Pulmonary artery endothelial cell (primary cell): ENCODE results near the gene FRMD4B. TPM values are rescaled to one million over a fixed set of nuclear protein-coding genes. Genes with fewer than 3 reads are reported as not detected.
A peak's percentile ranks its signal among the peaks of the same experiment; 100 is the strongest.

ENCODE experiments used
- DNase-seq: peaks from one replicate; pipeline ENCODE4 v3.0.0-alpha.2; 2011; ENCODE audit warnings: low read depth, low spot score
- total RNA-seq: library from RNA; depleted of rRNA; stranded (reverse); fragments of >200 nt; gene quantifications from 2 replicates; pipeline ENCODE4 v1.2.3, GENCODE V29; 2014

Gene FRMD4B
- total RNA-seq, 1 donor from 2014 or later: 96.7 TPM

GRCh38 chr3:69364354-69364753, 21.5 kb downstream of the FRMD4B start:
- DNase-seq: no peak

DNA sequence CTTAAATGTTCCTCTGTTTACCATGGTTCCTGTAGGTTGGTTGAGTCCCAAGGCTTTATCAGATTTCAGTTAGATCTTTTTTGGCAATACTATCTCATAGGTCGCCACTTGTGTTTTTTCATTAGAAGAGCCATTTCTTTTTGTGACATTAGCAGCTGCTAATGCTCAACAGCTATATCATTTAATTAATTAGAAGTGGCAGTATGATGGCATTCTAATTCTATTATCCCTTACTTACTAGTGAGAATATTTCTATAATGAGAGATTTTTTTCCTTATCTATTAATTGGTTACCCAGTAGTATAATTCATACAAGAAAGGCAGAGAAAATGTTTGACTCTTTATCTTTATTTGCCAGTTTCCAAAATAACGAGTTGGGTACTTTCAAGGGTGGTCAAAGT, 25.2 kb downstream of the FRMD4B start:
- no peak for DNase-seq

DNA sequence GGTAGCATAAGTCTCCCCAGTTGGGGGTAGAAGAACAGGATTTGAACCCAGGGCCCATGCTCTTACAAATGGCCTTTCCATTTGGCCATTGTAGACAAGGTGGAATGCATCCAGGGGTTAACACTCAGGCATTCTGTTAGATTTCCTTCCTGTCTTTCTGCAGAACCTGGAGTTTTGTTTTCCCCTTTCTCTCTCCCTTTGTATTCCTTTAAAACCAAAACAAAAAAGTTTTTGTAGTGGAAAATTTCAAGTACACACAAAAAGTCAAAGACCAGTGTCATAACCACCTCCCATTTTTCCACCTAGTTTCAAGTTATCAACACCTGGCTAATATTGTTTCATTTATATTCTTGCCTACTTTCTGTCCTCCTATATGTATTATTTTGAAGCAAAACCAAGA, 26.0 kb downstream of the FRMD4B start:
- DNase-seq: peak; percentile 36

- DNase-seq: no peak
Measured at GRCh38 chr3:69359339-69359893, 26.5 kb downstream of the FRMD4B start.

DNA sequence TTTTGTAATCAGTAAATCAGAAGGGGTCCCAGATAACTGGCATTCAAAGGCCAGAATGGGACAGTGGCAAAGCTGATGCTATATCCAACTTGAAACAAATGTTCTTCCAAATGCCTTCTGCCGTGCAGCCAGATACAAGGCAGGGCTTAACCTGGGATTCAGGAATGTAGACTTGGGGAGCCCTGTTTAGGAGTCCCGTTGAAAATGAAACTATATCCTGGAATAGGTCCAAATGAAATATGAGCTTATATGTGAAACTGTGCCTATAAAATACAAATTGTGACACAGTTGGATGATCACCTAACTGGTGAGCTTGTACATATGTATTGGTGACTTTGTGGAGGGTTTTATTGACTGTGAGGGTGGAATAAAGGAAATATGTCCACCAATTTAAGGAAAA, 28.7 kb downstream of the FRMD4B start:
- DNase-seq: no peak

GRCh38 chr3:69354948-69355347, 30.9 kb downstream of the FRMD4B start:
- DNase-seq: no peak

GRCh38 chr3:69353503-69353902, 32.4 kb downstream of the FRMD4B start:
- DNase-seq: peak; percentile 92

DNA sequence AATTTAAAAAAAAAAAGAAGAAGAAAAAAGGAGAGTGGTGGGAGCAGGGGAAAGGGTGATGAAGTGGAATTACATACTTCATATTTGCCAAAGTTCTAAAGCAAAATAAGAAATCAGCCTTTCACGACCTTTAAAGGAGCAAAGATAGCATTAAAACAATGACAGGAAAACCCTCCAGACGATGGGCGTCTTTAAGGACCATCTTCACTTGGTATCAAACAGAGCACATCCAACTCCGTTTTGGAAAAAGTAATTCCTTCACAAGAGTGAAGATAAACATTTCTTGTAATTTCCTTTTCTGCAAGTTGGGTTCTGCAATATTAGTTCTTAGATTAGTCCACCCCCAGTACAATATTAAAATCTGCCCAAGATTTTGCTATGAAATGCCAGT, 32.8 kb downstream of the FRMD4B start:
- no peak for DNase-seq

DNA sequence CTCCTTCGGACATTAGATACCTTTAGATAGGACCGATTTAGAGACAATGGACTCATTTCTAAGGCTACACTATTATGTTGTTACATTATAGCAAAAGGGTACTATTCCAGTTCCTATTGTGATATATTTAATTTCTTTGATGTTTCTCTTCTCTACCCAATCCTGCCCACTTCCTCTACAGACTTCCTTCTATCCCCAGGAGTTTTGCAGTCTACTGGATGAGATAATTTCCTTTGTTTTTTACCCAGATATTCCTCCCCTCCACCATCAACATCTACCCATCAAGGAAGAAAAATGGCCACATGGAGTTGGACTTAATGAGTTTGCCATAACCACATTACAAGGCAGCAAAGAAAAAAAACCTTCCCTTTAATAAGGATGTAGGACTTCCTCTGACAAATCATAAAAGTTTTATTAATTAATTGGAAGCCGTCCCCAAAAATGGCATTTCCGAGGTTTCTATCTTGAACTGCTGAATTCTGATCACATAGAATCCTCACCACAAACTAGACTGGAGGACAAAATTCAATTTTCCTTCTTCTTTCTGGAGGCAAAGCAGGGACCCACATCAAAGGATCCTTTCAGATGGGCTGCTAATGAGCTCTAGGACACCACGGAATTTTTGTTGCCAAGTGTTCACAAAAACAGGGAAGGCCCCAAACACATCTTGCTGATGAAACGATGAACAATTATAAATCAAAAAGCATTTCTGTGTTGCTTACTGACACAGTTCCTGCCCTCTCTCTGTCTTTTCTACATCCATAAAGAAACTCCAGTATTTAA, 33.4 kb downstream of the FRMD4B start:
- peak; percentile 53 for DNase-seq

DNA sequence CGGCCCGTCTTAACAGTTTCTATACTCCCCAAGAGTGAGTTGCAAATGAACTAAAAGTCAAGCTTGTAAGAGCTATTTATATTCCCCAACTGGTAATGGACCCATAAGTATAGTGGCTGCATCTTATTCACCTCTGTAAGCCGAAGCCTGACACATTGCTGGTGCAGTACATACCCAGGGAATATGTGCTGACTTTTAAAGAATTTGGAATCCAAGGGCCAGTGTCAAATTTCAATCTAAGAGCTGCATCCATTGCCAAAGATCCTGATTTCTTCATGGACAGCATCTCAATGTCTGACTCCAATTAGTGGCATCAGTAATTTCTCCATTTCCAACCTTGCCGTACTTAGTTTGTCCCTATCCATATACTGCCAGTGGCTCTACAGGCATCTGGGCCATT, 42.0 kb downstream of the FRMD4B start:
- no peak for DNase-seq

- no peak for DNase-seq
Measured at GRCh38 chr3:69342074-69342473, 43.8 kb downstream of the FRMD4B start.

DNA sequence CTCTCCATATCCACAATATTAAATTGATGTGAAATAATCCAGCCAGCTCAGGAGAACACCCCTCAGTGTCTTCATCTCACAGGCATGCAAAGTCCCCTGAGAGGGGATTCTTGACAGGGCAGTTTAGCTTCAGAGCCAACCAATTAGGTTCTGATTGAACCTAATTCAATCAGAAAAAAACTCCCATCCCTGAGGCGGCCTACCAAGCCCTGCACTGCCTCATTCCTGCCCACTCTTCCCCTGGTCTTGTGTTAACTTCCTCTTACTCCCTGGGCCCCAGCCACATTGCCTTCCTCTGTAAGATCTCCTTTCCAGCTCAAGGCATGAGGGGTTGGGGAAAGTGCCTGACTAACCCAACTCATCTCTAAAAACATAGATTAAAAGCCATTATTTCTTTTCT, 46.1 kb downstream of the FRMD4B start:
- no peak for DNase-seq

- no peak for DNase-seq
Measured at GRCh38 chr3:69338911-69339310, 47.0 kb downstream of the FRMD4B start.

DNA sequence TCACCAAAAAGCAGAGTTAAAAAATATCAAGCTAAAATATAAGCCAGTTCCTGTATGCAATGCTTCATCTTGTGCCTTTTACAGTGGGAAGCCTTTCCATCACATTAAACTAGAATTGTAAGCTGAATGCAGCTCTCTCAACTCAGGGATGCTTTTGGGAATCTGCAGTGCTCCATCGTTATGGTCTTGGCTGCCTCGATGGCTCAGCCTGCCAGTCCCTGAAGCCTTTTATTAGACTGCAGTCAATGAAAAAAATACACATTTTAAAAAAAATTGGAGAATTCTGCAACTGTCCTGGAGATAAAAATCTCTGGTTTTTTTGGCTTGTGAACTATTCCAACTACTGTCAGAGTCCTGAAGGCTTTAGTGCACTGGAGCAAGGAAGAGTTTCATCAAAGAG, 53.0 kb downstream of the FRMD4B start:
- no peak for DNase-seq

DNA sequence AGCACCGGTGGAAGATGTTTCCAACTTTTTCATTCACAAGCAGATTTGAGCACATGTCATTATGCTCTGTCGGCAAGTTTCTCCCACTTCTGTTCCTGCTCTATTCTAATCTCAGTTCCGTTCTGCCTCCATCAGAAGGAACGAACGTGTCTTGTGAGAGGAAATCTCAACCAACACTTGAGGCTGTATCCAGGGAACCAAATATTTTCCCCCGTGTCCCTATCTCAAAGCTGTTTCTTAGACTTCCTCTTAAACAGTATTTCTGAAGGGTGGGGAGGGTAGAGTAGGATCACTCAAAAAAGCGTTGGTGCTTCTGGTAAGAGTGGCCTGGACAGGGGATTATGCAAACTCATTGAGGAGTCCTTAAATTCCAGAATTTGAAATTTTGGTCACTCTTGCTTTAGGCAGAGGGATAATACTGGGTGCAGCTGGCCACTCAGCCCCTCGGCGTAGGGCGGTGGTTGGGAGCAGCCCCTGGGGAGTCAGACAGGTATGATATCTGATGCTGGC, 54.9 kb downstream of the FRMD4B start:
- DNase-seq: peak; percentile 70

GRCh38 chr3:69329892-69330291, 56.0 kb downstream of the FRMD4B start:
- no peak for DNase-seq

DNA sequence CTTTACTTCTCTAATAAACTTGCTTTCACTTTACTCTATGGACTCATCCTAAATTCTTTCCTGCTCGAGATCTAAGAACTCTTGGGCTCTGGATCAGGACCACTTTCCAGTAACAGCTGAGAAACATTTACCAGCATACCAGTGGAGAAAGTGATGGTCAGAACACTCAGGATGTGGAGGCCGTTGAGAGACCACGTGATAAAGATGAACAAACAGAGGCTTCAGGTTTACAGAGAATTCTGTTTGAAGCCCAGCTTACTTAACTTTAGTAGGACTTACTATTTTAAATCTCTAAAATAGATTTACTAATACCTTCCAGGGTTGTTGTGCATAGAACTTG, 57.0 kb downstream of the FRMD4B start:
- DNase-seq: no peak

DNA sequence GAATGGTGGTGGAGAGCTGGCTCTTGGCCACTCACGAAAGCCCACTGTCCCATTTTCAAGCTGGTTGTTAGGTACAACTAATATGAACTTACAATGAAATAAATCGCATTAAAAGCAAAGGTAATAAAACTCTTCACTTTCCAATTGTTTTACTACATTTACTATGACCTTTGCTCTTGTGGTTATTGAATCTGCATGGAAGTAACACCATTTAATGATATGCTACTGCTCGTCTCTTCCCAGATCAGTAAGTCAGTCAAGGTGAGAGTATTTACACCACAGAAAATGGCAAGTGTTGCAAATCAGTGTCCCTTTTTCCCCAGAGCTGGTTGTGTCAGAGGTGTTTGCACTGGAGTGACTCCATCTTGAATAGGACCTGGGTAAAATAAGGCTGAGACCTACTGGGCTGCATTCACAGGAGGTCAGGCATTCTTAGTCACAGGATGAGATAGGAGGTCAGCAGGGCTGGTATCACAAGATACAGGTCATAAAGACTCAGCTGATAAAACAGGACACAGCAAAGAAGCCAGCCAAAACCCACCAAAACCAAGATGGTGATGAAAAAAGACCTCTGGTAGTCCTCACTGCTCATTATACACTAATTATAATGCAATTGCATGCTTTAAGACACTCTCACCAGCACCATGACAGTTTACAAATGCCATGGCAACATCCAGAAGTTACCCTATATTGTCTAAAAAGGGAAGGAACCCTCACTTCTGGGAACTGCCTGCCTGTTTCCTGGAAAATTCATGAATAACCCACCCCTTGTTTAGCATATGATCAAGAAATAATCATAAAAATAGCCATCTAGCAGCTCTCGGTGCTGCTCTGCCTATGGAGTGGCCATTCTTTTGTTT, 57.6 kb downstream of the FRMD4B start:
- DNase-seq: no peak

DNA sequence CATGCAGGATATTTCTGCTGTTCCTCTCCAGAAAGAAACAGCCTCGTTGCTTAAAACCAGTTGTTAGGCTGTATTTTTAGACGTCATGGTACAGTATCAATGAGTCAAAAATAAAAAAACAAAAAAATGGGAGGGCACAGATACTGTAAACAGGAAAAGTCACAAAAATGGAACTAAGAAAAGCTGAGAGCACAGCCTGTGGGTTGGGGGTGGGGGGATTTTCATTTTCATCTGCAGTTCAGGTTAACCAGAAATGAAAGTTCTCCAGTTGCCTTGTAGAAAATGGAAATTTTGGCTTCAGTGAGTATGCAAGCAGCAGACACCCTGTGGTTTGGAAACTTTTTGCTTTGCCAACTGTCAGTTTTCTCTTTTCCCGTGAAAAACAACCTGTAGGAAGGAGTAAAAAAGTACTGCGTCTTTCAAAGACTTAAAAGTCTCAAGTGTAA, 59.0 kb downstream of the FRMD4B start:
- DNase-seq: no peak

- DNase-seq: no peak
Measured at GRCh38 chr3:69325151-69325550, 60.7 kb downstream of the FRMD4B start.

DNA sequence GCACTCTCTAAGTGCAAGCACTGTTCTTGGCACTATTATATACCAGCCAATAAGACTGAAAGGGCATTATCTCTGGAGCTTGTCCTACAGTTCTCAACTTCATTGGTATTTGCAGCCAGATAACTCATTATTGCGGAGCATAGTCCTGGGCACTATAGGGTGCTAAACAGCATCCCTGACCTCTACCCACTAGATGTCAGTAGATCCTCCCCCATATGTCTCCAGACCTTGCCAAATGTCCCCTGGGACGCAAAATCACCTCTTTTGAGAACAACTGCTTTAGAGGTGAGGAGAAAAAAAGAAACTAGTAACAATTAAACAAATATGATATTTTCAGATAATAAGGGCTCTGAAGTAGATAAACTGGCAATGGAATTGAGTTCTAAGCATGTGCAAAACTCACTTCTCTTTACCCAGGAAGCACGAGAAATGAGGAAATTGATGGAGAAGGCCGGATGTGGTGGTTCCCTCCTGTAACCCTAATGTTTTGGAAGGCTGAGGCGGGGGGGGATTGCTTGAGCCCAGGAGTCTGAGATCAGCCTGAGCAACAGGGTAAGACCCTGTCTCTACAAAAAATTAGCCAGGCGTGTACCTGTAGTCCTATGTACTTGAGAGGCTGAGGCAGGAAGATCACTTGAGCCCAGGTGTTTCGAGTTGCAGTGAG, 61.4 kb downstream of the FRMD4B start:
- DNase-seq: no peak

DNA sequence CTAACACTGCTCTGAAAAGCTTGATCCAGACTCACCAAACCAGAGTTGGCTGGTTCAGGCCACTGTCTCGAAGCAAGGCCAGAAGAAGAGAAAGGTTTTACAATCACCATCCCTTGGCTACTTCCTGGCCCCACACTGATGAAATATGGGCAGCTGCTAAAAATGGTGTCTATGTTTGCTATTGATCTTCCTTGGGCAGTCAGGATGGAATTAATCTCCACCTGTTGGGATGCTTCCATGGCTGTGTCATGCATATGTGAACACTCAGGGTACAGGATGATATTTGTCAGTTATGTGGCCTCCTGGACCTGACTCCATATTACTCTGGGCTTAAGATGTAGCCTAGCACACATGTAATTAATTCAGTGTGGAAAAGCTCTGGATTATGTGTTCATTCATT, 61.9 kb downstream of the FRMD4B start:
- no peak for DNase-seq
